ENCODE results near the gene SGPL1.

The SGPL1 gene

DNA sequence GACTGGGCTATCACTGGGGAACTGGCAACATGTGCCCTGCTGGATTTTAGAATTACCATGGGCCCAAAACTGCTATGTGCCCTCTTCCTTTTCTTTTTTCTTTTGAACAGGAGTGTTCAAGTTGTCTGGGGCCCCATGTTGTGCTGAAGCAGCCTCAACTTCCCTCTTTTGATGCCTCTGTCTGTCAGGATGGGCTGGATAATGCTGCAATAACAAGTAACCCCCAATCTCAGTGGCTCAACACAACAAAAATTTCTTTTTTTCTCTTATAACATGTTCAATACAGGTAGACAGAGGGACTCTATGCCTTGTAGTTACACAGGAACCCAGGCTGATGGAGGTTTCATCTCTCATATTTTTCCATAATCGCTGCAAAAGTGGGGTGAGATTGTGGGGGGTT is 80.8 kb downstream of the SGPL1 start:
- no peak overlapping the region for H3K27ac ChIP-seq (ENCODE audit: low read length)
- no peak overlapping the region for H3K9ac ChIP-seq (ENCODE audit: low read length in 2 of 2)
- no peaks in the 10 kb centered on the region for H3K9me3 ChIP-seq (ENCODE audit: control insufficient read depth in 2 of 2, low read length in 2 of 2)
- no peaks in the 10 kb centered on the region for H3K27me3 ChIP-seq (ENCODE audit: control insufficient read depth in 1 of 2, insufficient read depth in 2 of 2, low read length in 2 of 2)
- H3K4me1 ChIP-seq (ENCODE audit: control insufficient read depth, insufficient read depth, low read length): no peaks in the 10 kb centered on the region
- H3K4me3 ChIP-seq (ENCODE audit: low read length in 2 of 2): no peak overlapping the region
- H3K36me3 ChIP-seq (ENCODE audit: control insufficient read depth in 2 of 2, insufficient read depth in 2 of 2, low read length in 2 of 2): no peaks in the 10 kb centered on the region

DNA sequence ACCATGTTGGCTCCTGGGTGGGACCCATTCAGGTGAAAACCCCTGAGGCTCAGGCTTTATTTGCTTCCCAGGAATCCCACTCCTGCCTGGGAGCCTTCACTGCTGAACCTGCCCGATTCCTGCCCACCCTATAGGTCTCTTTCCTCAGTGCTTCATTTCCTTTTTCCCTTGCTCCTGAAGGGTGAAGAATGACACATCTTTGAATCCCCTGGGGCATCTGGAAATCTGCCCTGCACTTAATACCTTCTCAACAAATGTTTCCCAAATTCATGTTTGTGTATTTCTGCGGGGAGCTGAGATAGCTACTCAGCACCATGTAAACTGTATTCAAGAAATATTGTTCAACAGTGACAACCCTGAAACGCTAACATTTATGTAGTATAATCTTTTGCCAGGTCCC is 82.9 kb downstream of the SGPL1 start:
- Histone ChIP-seq H3K27ac (ENCODE audit: low read length) (no peak overlapping the region), H3K4me3 (ENCODE audit: low read length in 2 of 2) (no peak overlapping the region), H3K36me3 (ENCODE audit: control insufficient read depth in 2 of 2, insufficient read depth in 2 of 2, low read length in 2 of 2) (no peaks in the 10 kb centered on the region), H3K9me3 (ENCODE audit: control insufficient read depth in 2 of 2, low read length in 2 of 2) (no peaks in the 10 kb centered on the region), H3K4me1 (ENCODE audit: control insufficient read depth, insufficient read depth, low read length) (peaks cover 5% of the 10 kb centered on the region), H3K9ac (ENCODE audit: low read length in 2 of 2) (no peak overlapping the region), H3K27me3 (ENCODE audit: control insufficient read depth in 1 of 2, insufficient read depth in 2 of 2, low read length in 2 of 2) (no peaks in the 10 kb centered on the region)

- H3K27me3 ChIP-seq (ENCODE audit: control insufficient read depth in 1 of 2, insufficient read depth in 2 of 2, low read length in 2 of 2): no peaks in the 10 kb centered on the region
- no peak overlapping the region for H3K9ac ChIP-seq (ENCODE audit: low read length in 2 of 2)
Measured at GRCh38 chr10:70899096-70899495, 83.3 kb downstream of the SGPL1 start.

DNA sequence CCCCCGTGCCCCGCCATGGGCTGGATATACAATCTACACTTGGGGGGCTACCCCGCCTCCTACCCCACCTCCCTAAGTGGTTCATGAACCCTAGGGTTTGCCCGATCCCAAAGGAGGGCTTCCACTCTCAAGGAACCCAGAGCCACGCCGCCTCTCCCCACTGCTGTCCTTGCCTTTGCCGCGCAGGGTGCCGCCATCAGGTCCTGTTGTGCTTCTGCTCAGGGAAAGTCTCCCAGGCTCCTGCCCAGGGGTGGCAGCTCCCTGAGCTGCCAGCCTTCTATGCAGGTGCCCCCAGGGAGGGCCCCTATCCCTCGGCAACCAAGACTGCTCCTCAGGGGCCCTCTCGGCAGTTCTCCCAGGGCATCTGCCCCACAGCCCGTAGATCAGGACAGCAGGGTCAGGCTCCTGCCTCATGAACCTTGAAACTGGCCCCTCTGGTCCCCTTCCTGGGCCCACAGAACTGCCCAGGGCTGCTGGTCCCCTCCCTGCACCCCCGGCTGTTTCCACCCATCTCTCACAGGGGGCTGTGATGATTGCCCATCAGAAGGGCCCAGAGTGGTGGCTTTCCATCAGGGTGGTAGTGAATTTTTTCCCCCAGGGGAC is 85.6 kb downstream of the SGPL1 start:
- Histone ChIP-seq H3K36me3 (ENCODE audit: control insufficient read depth in 2 of 2, insufficient read depth in 2 of 2, low read length in 2 of 2) (no peaks in the 10 kb centered on the region), H3K4me1 (ENCODE audit: control insufficient read depth, insufficient read depth, low read length) (peaks cover 5% of the 10 kb centered on the region), H3K9me3 (ENCODE audit: control insufficient read depth in 2 of 2, low read length in 2 of 2) (no peaks in the 10 kb centered on the region), H3K4me3 (ENCODE audit: low read length in 2 of 2) (no peak overlapping the region), H3K27me3 (ENCODE audit: control insufficient read depth in 1 of 2, insufficient read depth in 2 of 2, low read length in 2 of 2) (no peaks in the 10 kb centered on the region), H3K27ac (ENCODE audit: low read length) (no peak overlapping the region), H3K9ac (ENCODE audit: low read length in 2 of 2) (no peak overlapping the region)

More at GRCh38 chr10:70899096-70899495, 83.3 kb downstream of the SGPL1 start:
- Histone ChIP-seq H3K4me3 (ENCODE audit: low read length in 2 of 2) (no peak overlapping the region), H3K27ac (ENCODE audit: low read length) (no peak overlapping the region), H3K9me3 (ENCODE audit: control insufficient read depth in 2 of 2, low read length in 2 of 2) (no peaks in the 10 kb centered on the region), H3K4me1 (ENCODE audit: control insufficient read depth, insufficient read depth, low read length) (peaks cover 5% of the 10 kb centered on the region), H3K36me3 (ENCODE audit: control insufficient read depth in 2 of 2, insufficient read depth in 2 of 2, low read length in 2 of 2) (no peaks in the 10 kb centered on the region)

DNA sequence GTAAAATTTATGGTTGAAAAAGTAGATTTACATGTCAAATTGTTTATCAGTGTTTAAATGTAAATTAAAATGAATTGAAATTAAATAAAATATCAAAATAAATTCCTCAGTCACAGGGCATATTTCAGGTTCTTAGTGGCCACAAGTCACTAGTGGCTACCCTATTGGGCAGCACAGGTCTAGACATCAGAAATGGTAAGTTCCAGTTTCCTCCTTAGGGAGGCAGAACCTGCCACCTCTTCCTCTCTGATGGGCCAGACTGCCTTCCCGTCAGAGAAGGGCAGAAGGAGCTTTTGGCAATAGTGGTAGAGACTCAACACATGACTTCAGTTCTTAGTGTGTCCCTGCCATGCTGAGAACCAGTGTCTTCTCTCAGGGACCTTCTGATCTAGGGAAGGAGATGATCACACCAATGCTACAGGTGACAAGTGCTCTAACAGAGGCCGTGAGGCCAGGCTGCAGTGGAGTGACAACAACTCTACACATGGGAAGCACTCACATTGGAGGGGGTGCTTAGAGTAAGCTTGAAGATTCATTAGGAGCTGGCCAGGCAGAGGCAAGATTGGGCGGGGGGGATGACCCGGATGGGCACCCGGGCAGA is 87.0 kb downstream of the SGPL1 start:
- H3K27me3 ChIP-seq (ENCODE audit: control insufficient read depth in 1 of 2, insufficient read depth in 2 of 2, low read length in 2 of 2): no peaks in the 10 kb centered on the region
- no peak overlapping the region for H3K4me3 ChIP-seq (ENCODE audit: low read length in 2 of 2)
- H3K4me1 ChIP-seq (ENCODE audit: control insufficient read depth, insufficient read depth, low read length): peaks cover 19% of the 10 kb centered on the region
- H3K9me3 ChIP-seq (ENCODE audit: control insufficient read depth in 2 of 2, low read length in 2 of 2): no peaks in the 10 kb centered on the region
- no peak overlapping the region for H3K9ac ChIP-seq (ENCODE audit: low read length in 2 of 2)
- H3K27ac ChIP-seq (ENCODE audit: low read length): no peak overlapping the region
- H3K36me3 ChIP-seq (ENCODE audit: control insufficient read depth in 2 of 2, insufficient read depth in 2 of 2, low read length in 2 of 2): no peaks in the 10 kb centered on the region

GRCh38 chr10:70903262-70903921 is 87.6 kb downstream of the SGPL1 start:
- Histone ChIP-seq H3K9me3 (ENCODE audit: control insufficient read depth in 2 of 2, low read length in 2 of 2) (no peaks in the 10 kb centered on the region), H3K27ac (ENCODE audit: low read length) (no peak overlapping the region), H3K9ac (ENCODE audit: low read length in 2 of 2) (no peak overlapping the region), H3K36me3 (ENCODE audit: control insufficient read depth in 2 of 2, insufficient read depth in 2 of 2, low read length in 2 of 2) (no peaks in the 10 kb centered on the region), H3K4me1 (ENCODE audit: control insufficient read depth, insufficient read depth, low read length) (peaks cover 26% of the 10 kb centered on the region), H3K27me3 (ENCODE audit: control insufficient read depth in 1 of 2, insufficient read depth in 2 of 2, low read length in 2 of 2) (no peaks in the 10 kb centered on the region), H3K4me3 (ENCODE audit: low read length in 2 of 2) (no peak overlapping the region)

- H3K4me1 ChIP-seq (ENCODE audit: control insufficient read depth, insufficient read depth, low read length): peaks cover 27% of the 10 kb centered on the region
- H3K27ac ChIP-seq (ENCODE audit: low read length): no peak overlapping the region
- no peaks in the 10 kb centered on the region for H3K36me3 ChIP-seq (ENCODE audit: control insufficient read depth in 2 of 2, insufficient read depth in 2 of 2, low read length in 2 of 2)
Measured at GRCh38 chr10:70905071-70906021, 89.6 kb downstream of the SGPL1 start.

GRCh38 chr10:70906031-70906783 is 90.5 kb downstream of the SGPL1 start:
- Histone ChIP-seq H3K9ac (ENCODE audit: low read length in 2 of 2) (no peak overlapping the region), H3K36me3 (ENCODE audit: control insufficient read depth in 2 of 2, insufficient read depth in 2 of 2, low read length in 2 of 2) (no peaks in the 10 kb centered on the region), H3K9me3 (ENCODE audit: control insufficient read depth in 2 of 2, low read length in 2 of 2) (no peaks in the 10 kb centered on the region), H3K27ac (ENCODE audit: low read length) (no peak overlapping the region), H3K27me3 (ENCODE audit: control insufficient read depth in 1 of 2, insufficient read depth in 2 of 2, low read length in 2 of 2) (no peaks in the 10 kb centered on the region), H3K4me1 (ENCODE audit: control insufficient read depth, insufficient read depth, low read length) (peaks cover 27% of the 10 kb centered on the region), H3K4me3 (ENCODE audit: low read length in 2 of 2) (no peak overlapping the region)

More at GRCh38 chr10:70905071-70906021, 89.6 kb downstream of the SGPL1 start:
- Histone ChIP-seq H3K9ac (ENCODE audit: low read length in 2 of 2) (no peak overlapping the region), H3K27me3 (ENCODE audit: control insufficient read depth in 1 of 2, insufficient read depth in 2 of 2, low read length in 2 of 2) (no peaks in the 10 kb centered on the region), H3K9me3 (ENCODE audit: control insufficient read depth in 2 of 2, low read length in 2 of 2) (no peaks in the 10 kb centered on the region), H3K4me3 (ENCODE audit: low read length in 2 of 2) (no peak overlapping the region)

DNA sequence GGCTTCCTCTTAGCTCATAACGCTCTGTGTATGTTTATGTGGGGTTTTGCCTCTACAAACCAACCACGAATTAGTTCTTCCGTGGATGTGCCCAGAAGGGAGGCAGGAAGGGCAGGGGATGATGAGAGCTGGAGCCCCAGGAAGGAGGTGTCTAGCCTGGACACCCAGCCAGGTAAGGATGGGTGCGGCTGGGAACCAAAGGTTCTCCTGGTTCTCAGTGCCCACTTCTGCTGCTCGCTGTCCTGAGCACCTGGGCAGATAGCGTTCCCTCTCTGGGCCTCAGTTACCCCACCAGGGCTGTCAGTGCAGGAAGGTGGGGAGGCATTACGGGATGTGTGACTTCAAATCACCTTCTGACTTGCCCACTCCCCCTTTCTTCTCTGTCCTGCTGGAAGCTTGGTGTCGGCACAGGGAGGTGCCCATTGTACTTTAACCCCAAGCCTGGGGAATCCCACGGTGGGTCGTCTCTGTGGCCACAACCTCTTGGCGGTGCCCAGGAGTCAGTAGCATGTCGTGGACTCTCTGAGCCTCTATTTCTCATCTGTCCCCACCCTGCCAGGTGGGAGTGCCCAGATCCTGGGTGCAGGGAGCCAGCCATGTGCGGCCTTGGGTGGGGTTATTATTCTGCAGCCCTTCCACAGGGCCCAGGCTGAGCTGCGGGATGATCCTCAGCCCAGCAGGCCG is 91.3 kb downstream of the SGPL1 start:
- H3K4me3 ChIP-seq (ENCODE audit: low read length in 2 of 2): no peak overlapping the region

More for the DNA sequence above, 91.3 kb downstream of the SGPL1 start:
- peak overlapping the region; percentile 41 for H3K27ac ChIP-seq (ENCODE audit: low read length)
- peak overlapping the region; percentile 14 to 36 for H3K9ac ChIP-seq (ENCODE audit: low read length in 2 of 2)
- peaks cover 27% of the 10 kb centered on the region for H3K4me1 ChIP-seq (ENCODE audit: control insufficient read depth, insufficient read depth, low read length)
- no peaks in the 10 kb centered on the region for H3K9me3 ChIP-seq (ENCODE audit: control insufficient read depth in 2 of 2, low read length in 2 of 2)
- H3K36me3 ChIP-seq (ENCODE audit: control insufficient read depth in 2 of 2, insufficient read depth in 2 of 2, low read length in 2 of 2): no peaks in the 10 kb centered on the region
- H3K27me3 ChIP-seq (ENCODE audit: control insufficient read depth in 1 of 2, insufficient read depth in 2 of 2, low read length in 2 of 2): peaks cover 0 to 3% of the 10 kb centered on the region in 2 donors

All from stomach smooth muscle (tissue), 2 donors.